OCI-LY7 (cell line): ENCODE measurements around the gene CHST14. TPM values are rescaled to one million over a fixed set of nuclear protein-coding genes. Genes with fewer than 3 reads are reported as not detected.

ENCODE experiments used
- BruUV-seq: library from RNA; stranded (reverse); fragments of 400-500 nt; replicated peaks from 2 replicates; lab custom pipeline; 2021; lab: Mats Ljungman, UMichigan
- CTCF ChIA-PET: fragments of 300-600 bp; sonication (Branson Sonifier 250); formaldehyde crosslinking; loops from one replicate; lab custom pipeline; 2022; ENCODE audit warnings: antibody characterized with exemption; ENCODE audit not compliant: unreplicated experiment; lab: Charles Lee
- POLR2A ChIA-PET: fragments of 300-600 bp; sonication (Branson Sonifier 250); formaldehyde crosslinking; loops from one replicate; lab custom pipeline; 2022; ENCODE audit warnings: antibody characterized with exemption; lab: Charles Lee
- DNase-seq: peaks from one replicate; pipeline ENCODE4 v3.0.0-alpha.2; 2015; ENCODE audit warnings: low spot score
- H2AFZ ChIP-seq: fragments of 200-600 bp; sonication (generic), shearing (Covaris generic); 2 replicates; pipeline ENCODE4 v1.6.1; 2014; ENCODE audit warnings: mild to moderate bottlenecking, antibody characterized with exemption, low read length, moderate library complexity
- H3K27ac ChIP-seq: fragments of 200-600 bp; sonication (generic); 2 replicates; pipeline ENCODE4 v1.5.1; 2014; ENCODE audit warnings: mixed run types, low read depth, mild to moderate bottlenecking, moderate library complexity, low read length, inconsistent platforms; ENCODE audit not compliant: poor library complexity, severe bottlenecking
- H3K36me3 ChIP-seq: fragments of 200-600 bp; sonication (generic); 2 replicates; pipeline ENCODE4 v1.6.1; 2014; ENCODE audit warnings: mild to moderate bottlenecking, antibody characterized with exemption, low read length, moderate library complexity, mixed read lengths; ENCODE audit not compliant: insufficient read depth
- H3K4me1 ChIP-seq: fragments of 200-600 bp; sonication (generic); 2 replicates; pipeline ENCODE4 v1.5.1; 2014; ENCODE audit warnings: mild to moderate bottlenecking, low read length; ENCODE audit not compliant: insufficient read depth, poor library complexity, severe bottlenecking
- H3K4me2 ChIP-seq: fragments of 200-600 bp; sonication (generic); 2 replicates; pipeline ENCODE4 v1.6.1; 2014; ENCODE audit warnings: mild to moderate bottlenecking, low read length
- H3K4me3 ChIP-seq: fragments of 200-600 bp; sonication (generic); 2 replicates; pipeline ENCODE4 v1.5.1; 2014; ENCODE audit warnings: mild to moderate bottlenecking, low read depth, low read length; ENCODE audit not compliant: poor library complexity, severe bottlenecking
- H3K79me2 ChIP-seq: fragments of 200-600 bp; sonication (generic); 2 replicates; pipeline ENCODE4 v1.6.1; 2016; ENCODE audit warnings: low read depth, mild to moderate bottlenecking, low read length, moderate library complexity, mixed read lengths; ENCODE audit not compliant: insufficient read depth
- H3K9me2 ChIP-seq: fragments of 200-600 bp; sonication (generic); 2 replicates; pipeline ENCODE4 v1.6.1; 2016; ENCODE audit warnings: mild to moderate bottlenecking, low read length, mixed read lengths; ENCODE audit not compliant: insufficient read depth
- H3K9me3 ChIP-seq: fragments of 200-600 bp; sonication (generic); 2 replicates; pipeline ENCODE4 v1.6.1; 2014; ENCODE audit warnings: mild to moderate bottlenecking, mixed run types, low read length, mixed read lengths
- H4K20me1 ChIP-seq: fragments of 200-600 bp; sonication (generic); 2 replicates; pipeline ENCODE4 v1.6.1; 2014; ENCODE audit warnings: mild to moderate bottlenecking, antibody characterized with exemption, low read length, moderate library complexity, mixed read lengths; ENCODE audit not compliant: insufficient read depth
- EZH2phosphoT487 ChIP-seq: fragments of 200-600 bp; sonication (generic); IDR thresholded peaks from 2 replicates; pipeline ENCODE4 v1.6.1; 2018; ENCODE audit warnings: low read depth, borderline replicate concordance, mild to moderate bottlenecking, mixed run types, antibody characterized with exemption, low read length, moderate library complexity, mixed read lengths
- intact Hi-C: fragments of 100-400 bp; cut with micrococcal nuclease; formaldehyde crosslinking; loops from one replicate; pipeline ENCODE4 v1.10.0; 2022; ENCODE audit not compliant: unreplicated experiment
- total RNA-seq, 2 experiments: library from RNA; depleted of rRNA in 1 of 2; stranded (reverse); fragments of >200 nt in 1 of 2; shearing (Covaris generic) in 1 of 2; gene quantifications; 2 replicates each; pipeline ENCODE4 v1.2.3, GENCODE V29; 2014 to 2022
- TF ChIP-seq, protein P1 (sequence below): fragments of 200-600 bp; sonication (generic); conservative IDR thresholded peaks from 2 replicates; pipeline ENCODE4 v1.5.1; 2014; ENCODE audit warnings: mild to moderate bottlenecking, antibody characterized with exemption, low read length, moderate library complexity, mixed read lengths

The CHST14 gene
- total RNA-seq, 2 experiments from 2014 or later: 7.3 to 15.3 TPM

DNA sequence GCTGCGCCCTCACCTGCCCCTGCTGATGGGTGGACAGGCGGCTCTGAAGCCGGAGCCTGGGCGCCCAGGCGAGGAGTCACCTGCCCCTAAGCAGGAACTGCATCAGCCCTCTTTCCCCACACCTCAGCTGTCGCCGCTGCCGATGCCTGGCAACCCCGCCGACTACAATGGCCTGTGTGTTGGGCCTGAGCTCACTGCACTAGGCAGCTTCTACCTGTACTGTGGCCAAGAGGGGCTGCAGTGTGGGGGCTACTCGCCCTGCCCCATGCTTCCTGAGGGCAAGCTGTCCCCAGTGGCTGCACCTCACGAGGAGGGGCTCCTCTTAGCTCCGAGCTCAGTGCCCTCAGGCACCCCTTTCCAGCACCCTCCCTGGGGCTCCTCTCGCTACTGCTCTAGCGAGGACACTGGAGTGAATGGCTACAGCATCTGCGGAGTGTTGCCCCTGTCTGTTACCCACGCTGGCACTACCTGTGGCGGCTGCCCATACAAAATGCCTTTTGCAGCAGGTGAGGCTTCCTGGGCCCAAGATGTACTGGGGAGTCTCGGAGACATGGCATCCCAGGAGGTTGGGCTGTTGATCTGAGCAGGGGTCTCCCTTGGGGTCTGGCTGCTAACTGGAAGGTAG is 11.3 kb upstream of the CHST14 start:
- H3K27ac ChIP-seq: no peak overlapping the region

DNA sequence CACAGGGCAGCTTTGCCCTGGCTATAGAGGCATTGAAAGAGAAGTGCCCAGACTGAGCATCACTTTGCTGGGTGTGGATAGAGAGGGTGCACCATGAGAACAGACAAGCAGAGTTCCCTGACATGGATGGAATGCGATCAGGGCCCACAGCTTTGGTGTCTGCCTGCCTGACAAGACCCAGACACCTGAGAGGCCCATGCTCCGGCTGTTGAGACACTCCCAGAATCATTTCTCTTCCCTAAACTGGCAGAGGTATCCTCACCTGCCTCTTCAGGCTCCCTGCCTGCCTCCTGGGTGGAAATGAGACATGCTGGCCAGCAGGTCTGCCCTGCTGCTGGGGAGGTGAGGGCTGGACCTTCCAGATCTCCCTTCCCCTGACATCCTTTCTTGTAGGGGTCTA is 10.4 kb upstream of the CHST14 start:
- Histone ChIP-seq H3K79me2 (no peaks in the 10 kb centered on the region), H3K36me3 (peaks cover 21% of the 10 kb centered on the region; the same call in 1 of the 2 replicates), H3K4me1 (no peaks in the 10 kb centered on the region), H3K27ac (no peak overlapping the region), H4K20me1 (no peaks in the 10 kb centered on the region), H3K4me2 (no peak overlapping the region), H3K9me2 (no peaks in the 10 kb centered on the region), H2AFZ (no peak overlapping the region), H3K4me3 (no peak overlapping the region), H3K9me3 (no peaks in the 10 kb centered on the region)
- intact Hi-C loops: no loop called here
- CTCF ChIA-PET: no interaction called here
- POLR2A ChIA-PET: interaction anchor here (0.6 kb wide), 1 partner anchor 27 kb away, joined by 3 read pairs; no protein-coding TSS in a partner anchor
- no TSS peak for BruUV-seq
- DNase-seq: no peak
- TF ChIP-seq, protein P1, sequence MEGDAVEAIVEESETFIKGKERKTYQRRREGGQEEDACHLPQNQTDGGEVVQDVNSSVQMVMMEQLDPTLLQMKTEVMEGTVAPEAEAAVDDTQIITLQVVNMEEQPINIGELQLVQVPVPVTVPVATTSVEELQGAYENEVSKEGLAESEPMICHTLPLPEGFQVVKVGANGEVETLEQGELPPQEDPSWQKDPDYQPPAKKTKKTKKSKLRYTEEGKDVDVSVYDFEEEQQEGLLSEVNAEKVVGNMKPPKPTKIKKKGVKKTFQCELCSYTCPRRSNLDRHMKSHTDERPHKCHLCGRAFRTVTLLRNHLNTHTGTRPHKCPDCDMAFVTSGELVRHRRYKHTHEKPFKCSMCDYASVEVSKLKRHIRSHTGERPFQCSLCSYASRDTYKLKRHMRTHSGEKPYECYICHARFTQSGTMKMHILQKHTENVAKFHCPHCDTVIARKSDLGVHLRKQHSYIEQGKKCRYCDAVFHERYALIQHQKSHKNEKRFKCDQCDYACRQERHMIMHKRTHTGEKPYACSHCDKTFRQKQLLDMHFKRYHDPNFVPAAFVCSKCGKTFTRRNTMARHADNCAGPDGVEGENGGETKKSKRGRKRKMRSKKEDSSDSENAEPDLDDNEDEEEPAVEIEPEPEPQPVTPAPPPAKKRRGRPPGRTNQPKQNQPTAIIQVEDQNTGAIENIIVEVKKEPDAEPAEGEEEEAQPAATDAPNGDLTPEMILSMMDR: no peak
- TF ChIP-seq EZH2phosphoT487: no peak

More for the DNA sequence above, 11.3 kb upstream of the CHST14 start:
- BruUV-seq: no TSS peak
- Histone ChIP-seq H3K4me1 (no peaks in the 10 kb centered on the region), H3K36me3 (peaks cover 12% of the 10 kb centered on the region; the same call in 1 of the 2 replicates), H4K20me1 (no peaks in the 10 kb centered on the region), H3K9me2 (no peaks in the 10 kb centered on the region), H3K4me3 (no peak overlapping the region), H3K9me3 (no peaks in the 10 kb centered on the region), H3K79me2 (no peaks in the 10 kb centered on the region), H3K4me2 (no peak overlapping the region), H2AFZ (no peak overlapping the region)
- ChIA-PET POLR2A (no interaction called here), CTCF (interaction anchor here (0.6 kb wide), 1 partner anchor 1314 kb away, joined by 3 read pairs; no protein-coding TSS in a partner anchor)
- no peak for DNase-seq
- intact Hi-C loops: no loop called here
- no peak for TF ChIP-seq EZH2phosphoT487
- TF ChIP-seq, protein P1: no peak

GRCh38 chr15:40461958-40462357 is 8.8 kb upstream of the CHST14 start:
- Histone ChIP-seq H3K27ac (no peak overlapping the region), H3K4me1 (no peaks in the 10 kb centered on the region), H3K36me3 (peaks cover 36% of the 10 kb centered on the region; the same call in 1 of the 2 replicates), H3K9me3 (no peaks in the 10 kb centered on the region), H3K79me2 (no peaks in the 10 kb centered on the region), H3K4me3 (no peak overlapping the region), H2AFZ (no peak overlapping the region), H3K4me2 (no peak overlapping the region), H4K20me1 (no peaks in the 10 kb centered on the region), H3K9me2 (no peaks in the 10 kb centered on the region)
- DNase-seq: no peak
- ChIA-PET POLR2A (no interaction called here), CTCF (no interaction called here)
- intact Hi-C loops: no loop called here
- no TSS peak for BruUV-seq
- TF ChIP-seq, protein P1: no peak
- TF ChIP-seq EZH2phosphoT487: no peak
